ENCODE measurements around the gene ZPLD1. TPM values are rescaled to one million over a fixed set of nuclear protein-coding genes. Genes with fewer than 3 reads are reported as not detected.

ZPLD1 gene
- total RNA-seq, 1 experiment from 2014 or later = not detected

DNA sequence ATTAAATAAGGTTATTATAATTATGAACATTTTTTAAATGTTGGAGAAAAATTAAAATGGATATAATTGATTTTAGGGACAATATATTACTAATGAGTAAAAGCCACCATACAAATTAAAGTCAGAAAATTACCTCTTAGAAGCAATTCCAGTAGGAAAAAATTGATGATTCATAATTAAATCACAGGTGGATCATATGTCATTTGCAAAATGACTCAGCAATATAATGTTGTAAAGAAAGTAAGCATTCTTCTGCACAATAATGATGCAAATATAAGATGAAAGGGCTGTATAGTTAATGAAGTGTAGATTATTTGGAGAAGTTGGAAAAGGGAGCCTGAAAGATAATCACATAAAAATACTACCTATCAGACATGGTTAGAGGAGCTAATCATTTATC, 25.8 kb downstream of the ZPLD1 start:
- no peak for DNase-seq
- Mint-ChIP-seq H3K27me3 (ENCODE audit: low read depth) (no peaks in the 10 kb centered on the region), H3K27ac (no peak overlapping the region), H3K4me1 (no peaks in the 10 kb centered on the region), H3K36me3 (ENCODE audit: insufficient read depth in 1 of 3, low read depth in 3 of 3) (no peaks in the 10 kb centered on the region), H3K9me3 (no peaks in the 10 kb centered on the region), H3K4me3 (no peak overlapping the region)
- Histone ChIP-seq H3K4me2 (ENCODE audit: insufficient read depth, insufficient read length, low read length) (no peak overlapping the region), H3K79me2 (ENCODE audit: insufficient read depth, low read length) (no peaks in the 10 kb centered on the region), H3K4ac (ENCODE audit: low read depth, low read length) (no peak overlapping the region), H3K27ac (ENCODE audit: insufficient read length, low read depth, low read length) (no peak overlapping the region), H4K20me1 (ENCODE audit: control insufficient read depth, insufficient read depth, insufficient read length) (no peaks in the 10 kb centered on the region), H2AK5ac (ENCODE audit: insufficient read length, low read length) (no peak overlapping the region), H2BK15ac (ENCODE audit: low read depth, low read length) (no peak overlapping the region), H2BK5ac (ENCODE audit: insufficient read length, low read length) (no peak overlapping the region), H3K23me2 (ENCODE audit: insufficient read length, low read depth, low read length, poor library complexity, severe bottlenecking) (no peaks in the 10 kb centered on the region), H2BK120ac (ENCODE audit: low read depth, low read length, poor library complexity, severe bottlenecking) (no peak overlapping the region), H4K5ac (ENCODE audit: insufficient read length, low read depth, low read length) (no peak overlapping the region), H2BK12ac (ENCODE audit: insufficient read length, low read depth, low read length) (no peak overlapping the region), H3K9me3 (ENCODE audit: control insufficient read depth, low read depth, low read length) (no peaks in the 10 kb centered on the region), H4K91ac (ENCODE audit: insufficient read length, low read depth, low read length) (no peak overlapping the region), H3K79me1 (ENCODE audit: insufficient read depth, low read depth, low read length, poor library complexity, severe bottlenecking) (no peaks in the 10 kb centered on the region), H3K18ac (ENCODE audit: insufficient read length, low read depth, low read length) (no peak overlapping the region), H4K8ac (replicated peaks; ENCODE audit: insufficient read length, low read depth, low read length) (no peak overlapping the region), H3K23ac (ENCODE audit: insufficient read length, low read depth, low read length) (no peak overlapping the region), H3K27me3 (ENCODE audit: insufficient read depth, low read length) (no peaks in the 10 kb centered on the region), H3K14ac (ENCODE audit: insufficient read depth, low read length) (no peak overlapping the region), H2AFZ (ENCODE audit: low read length) (no peak overlapping the region), H3K4me1 (ENCODE audit: insufficient read depth, low read length) (no peaks in the 10 kb centered on the region), H3K56ac (ENCODE audit: insufficient read length, low read depth, low read length) (no peak overlapping the region), H3K9ac (ENCODE audit: extremely low read depth, insufficient read length, low read length) (no peak overlapping the region), H3T11ph (ENCODE audit: low read length) (no peak overlapping the region), H2BK20ac (ENCODE audit: low read depth, low read length, poor library complexity, severe bottlenecking) (no peak overlapping the region)
- TF ChIP-seq, protein P1, sequence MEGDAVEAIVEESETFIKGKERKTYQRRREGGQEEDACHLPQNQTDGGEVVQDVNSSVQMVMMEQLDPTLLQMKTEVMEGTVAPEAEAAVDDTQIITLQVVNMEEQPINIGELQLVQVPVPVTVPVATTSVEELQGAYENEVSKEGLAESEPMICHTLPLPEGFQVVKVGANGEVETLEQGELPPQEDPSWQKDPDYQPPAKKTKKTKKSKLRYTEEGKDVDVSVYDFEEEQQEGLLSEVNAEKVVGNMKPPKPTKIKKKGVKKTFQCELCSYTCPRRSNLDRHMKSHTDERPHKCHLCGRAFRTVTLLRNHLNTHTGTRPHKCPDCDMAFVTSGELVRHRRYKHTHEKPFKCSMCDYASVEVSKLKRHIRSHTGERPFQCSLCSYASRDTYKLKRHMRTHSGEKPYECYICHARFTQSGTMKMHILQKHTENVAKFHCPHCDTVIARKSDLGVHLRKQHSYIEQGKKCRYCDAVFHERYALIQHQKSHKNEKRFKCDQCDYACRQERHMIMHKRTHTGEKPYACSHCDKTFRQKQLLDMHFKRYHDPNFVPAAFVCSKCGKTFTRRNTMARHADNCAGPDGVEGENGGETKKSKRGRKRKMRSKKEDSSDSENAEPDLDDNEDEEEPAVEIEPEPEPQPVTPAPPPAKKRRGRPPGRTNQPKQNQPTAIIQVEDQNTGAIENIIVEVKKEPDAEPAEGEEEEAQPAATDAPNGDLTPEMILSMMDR (conservative IDR thresholded peaks at IDR 0.05) = no peak

All from H9 (cell line).